Tibial artery (tissue), 4 donors: Measurements from ENCODE around the gene TNFSF15.

ENCODE experiments used
- DNase-seq, 2 donors: peaks; one replicate each; pipeline ENCODE4 v3.0.0-alpha.2; 2019
- H3K27ac ChIP-seq, 2 donors: fragments of 200-600 bp; sonication (generic) in 1 of 2; 1 replicate in 1 of 2; 2 replicates in 1 of 2; pipeline ENCODE4 v1.5.1; 2018 to 2019; ENCODE audit warnings: mild to moderate bottlenecking in 1 of 2
- H3K27me3 ChIP-seq, 2 donors: fragments of 200-600 bp; sonication (generic) in 1 of 2; one replicate each; pipeline versions ENCODE4 v1.5.1 to v1.6.0; 2016 to 2019
- H3K36me3 ChIP-seq, 3 donors: fragments of 200-600 bp; sonication (generic) in 2 of 3; one replicate each; pipeline ENCODE4 v1.5.1; 2016 to 2019; ENCODE audit warnings: mild to moderate bottlenecking in 2 of 3
- H3K4me1 ChIP-seq, 4 donors: fragments of 200-600 bp; sonication (generic) in 2 of 4; 1 replicate in 3 of 4; 2 replicates in 1 of 4; pipeline ENCODE4 v1.5.1; 2016 to 2019
- H3K4me3 ChIP-seq, 2 donors: fragments of 200-600 bp; sonication (generic) in 1 of 2; 1 replicate in 1 of 2; 2 replicates in 1 of 2; pipeline ENCODE4 v1.5.1; 2018 to 2019; ENCODE audit warnings: mild to moderate bottlenecking in 2 of 2
- H3K9me3 ChIP-seq, 3 donors: fragments of 200-600 bp; sonication (generic) in 1 of 3; one replicate each; pipeline ENCODE4 v1.5.1; 2016 to 2019
- intact Hi-C: fragments of 100-400 bp; cut with DNase I; formaldehyde crosslinking; loops from one replicate; pipeline ENCODE4 v1.15.0; 2023; ENCODE audit warnings: low total_unique reads
- TF ChIP-seq, protein P1 (sequence below), 2 experiments: fragments of 200-600 bp in 1 of 2; fragments of 450-650 bp in 1 of 2; IDR thresholded peaks; one replicate each; pipeline ENCODE4 v1.5.1; 2017 to 2019; ENCODE audit warnings: antibody characterized with exemption in 2 of 2, mild to moderate bottlenecking in 1 of 2, moderate library complexity in 1 of 2

TNFSF15 gene

DNA sequence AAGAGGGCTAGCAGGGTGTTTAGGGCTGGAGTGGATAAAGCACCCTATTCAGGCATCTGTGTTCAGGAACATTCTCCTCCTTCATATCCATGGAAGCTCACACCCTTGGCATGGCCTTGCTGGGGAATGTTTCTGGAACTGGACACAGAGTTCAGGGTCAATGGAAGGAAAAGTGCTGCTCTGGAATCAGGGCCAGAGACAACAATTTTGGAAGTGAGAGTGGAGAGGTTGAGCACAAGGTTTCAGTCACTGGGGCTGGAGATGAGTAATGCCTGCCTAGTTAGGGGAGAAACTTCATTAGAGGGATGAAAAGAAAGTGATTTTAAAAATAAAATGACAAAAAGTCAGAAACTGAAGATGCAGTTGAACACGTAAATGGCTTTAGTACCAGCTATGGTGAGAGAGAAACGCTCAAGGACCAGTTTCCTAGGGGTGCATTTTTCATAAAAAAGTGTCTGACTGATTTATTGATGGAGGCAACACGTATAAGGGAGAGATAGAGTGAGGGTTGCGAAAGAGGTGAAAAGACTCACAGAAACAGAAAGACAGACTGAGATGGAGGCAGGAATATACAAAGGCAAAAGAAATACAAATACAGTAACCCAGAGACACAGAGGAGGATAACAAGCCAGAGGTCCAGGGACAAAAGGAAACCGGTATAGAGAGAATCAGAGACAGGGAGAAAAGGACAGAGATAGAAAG lies 8.0 kb upstream of the TNFSF15 start:
- H3K27ac ChIP-seq = no peak overlapping the region
- intact Hi-C loops = no loop called here
- no peaks in the 10 kb centered on the region for H3K36me3 ChIP-seq
- H3K4me1 ChIP-seq = peaks cover 0 to 5% (median 0%) of the 10 kb centered on the region in 4 donors
- no peaks in the 10 kb centered on the region for H3K9me3 ChIP-seq
- TF ChIP-seq, protein P1, sequence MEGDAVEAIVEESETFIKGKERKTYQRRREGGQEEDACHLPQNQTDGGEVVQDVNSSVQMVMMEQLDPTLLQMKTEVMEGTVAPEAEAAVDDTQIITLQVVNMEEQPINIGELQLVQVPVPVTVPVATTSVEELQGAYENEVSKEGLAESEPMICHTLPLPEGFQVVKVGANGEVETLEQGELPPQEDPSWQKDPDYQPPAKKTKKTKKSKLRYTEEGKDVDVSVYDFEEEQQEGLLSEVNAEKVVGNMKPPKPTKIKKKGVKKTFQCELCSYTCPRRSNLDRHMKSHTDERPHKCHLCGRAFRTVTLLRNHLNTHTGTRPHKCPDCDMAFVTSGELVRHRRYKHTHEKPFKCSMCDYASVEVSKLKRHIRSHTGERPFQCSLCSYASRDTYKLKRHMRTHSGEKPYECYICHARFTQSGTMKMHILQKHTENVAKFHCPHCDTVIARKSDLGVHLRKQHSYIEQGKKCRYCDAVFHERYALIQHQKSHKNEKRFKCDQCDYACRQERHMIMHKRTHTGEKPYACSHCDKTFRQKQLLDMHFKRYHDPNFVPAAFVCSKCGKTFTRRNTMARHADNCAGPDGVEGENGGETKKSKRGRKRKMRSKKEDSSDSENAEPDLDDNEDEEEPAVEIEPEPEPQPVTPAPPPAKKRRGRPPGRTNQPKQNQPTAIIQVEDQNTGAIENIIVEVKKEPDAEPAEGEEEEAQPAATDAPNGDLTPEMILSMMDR (IDR thresholded peaks at IDR 0.05) = no peak
- no peak overlapping the region for H3K4me3 ChIP-seq
- no peak for DNase-seq
- H3K27me3 ChIP-seq = no peaks in the 10 kb centered on the region

DNA sequence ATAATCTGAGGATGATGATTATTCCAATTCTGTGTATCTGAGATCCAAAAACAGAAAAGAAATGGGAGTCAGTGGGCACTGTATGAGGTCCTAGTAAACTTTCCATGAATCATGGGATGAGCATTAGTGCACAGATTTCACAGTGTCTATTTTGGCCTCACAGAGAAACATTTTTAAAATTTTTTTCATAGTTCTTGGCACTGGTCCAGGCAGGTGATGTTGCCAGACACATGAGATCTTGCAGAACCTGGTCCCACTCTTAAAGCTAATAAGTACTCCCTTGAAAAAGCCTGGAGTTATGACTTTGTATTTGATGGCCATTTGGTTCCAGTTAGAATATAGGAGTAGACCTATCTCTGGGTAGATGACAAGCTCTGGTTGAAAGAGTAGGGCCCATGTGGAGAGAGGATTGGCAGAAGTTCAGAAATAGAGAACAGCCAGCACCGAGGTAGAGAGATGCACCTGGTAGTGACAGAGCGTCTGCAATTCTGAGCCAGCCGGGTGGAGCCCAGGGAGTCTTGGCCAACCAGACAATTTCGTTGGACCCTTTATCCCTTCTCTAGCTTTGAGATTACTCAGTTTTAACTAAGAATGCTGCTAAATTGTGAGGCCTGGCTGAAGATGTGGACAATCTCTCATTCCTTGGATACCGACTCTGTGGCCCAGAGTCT lies 6.3 kb upstream of the TNFSF15 start:
- H3K27ac ChIP-seq = no peak overlapping the region
- H3K27me3 ChIP-seq = no peaks in the 10 kb centered on the region
- no peaks in the 10 kb centered on the region for H3K9me3 ChIP-seq
- TF ChIP-seq, protein P1 (IDR thresholded peaks at IDR 0.05) = no peak
- no peaks in the 10 kb centered on the region for H3K36me3 ChIP-seq
- intact Hi-C loops = no loop called here
- no peak overlapping the region for H3K4me3 ChIP-seq
- no peak for DNase-seq
- H3K4me1 ChIP-seq = peaks cover 0 to 5% (median 0%) of the 10 kb centered on the region in 4 donors

DNA sequence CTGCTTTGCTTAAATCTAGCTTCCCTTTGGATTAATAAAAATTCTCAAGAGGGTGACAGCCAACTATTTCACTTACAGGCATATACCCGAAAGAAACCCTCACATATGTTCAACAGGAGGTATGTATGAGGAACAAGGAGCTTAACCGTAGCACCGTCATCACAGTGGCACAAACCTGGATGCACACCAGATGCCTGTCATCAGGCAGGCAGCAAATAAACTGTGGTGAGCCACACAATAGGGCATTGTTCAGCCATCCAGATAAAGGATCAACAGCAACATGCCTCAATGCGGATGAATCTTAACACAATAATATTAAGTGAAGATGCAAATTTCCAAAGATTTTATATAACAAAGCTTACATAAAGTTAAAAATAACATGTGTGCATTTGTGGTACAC lies 5.5 kb upstream of the TNFSF15 start:
- TF ChIP-seq, protein P1 (IDR thresholded peaks at IDR 0.05) = no peak
- H3K27me3 ChIP-seq = no peaks in the 10 kb centered on the region
- H3K27ac ChIP-seq = no peak overlapping the region
- H3K9me3 ChIP-seq = no peaks in the 10 kb centered on the region
- H3K4me3 ChIP-seq = no peak overlapping the region
- DNase-seq = no peak
- intact Hi-C loops = no loop called here
- H3K4me1 ChIP-seq = peaks cover 0 to 8% (median under 1%) of the 10 kb centered on the region in 4 donors
- no peaks in the 10 kb centered on the region for H3K36me3 ChIP-seq

DNA sequence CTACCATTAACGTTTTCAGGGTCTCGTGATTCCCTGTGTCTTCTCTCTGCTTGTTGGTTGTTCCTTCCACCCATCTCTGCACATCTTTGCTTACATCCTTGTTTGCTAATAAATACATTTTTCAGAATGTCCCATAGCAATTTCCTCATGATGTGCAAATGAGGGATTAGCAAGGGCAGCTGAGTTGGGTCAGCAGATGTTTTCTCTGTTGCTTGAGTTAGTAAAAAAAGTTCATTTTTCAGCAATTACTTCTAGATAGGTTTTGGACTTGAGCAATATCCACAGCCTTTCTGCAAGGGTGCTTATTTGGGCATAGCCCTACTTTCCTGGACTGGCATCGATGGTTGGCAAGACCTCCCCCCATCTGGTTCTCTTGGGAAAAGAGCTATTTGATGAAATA lies 4.8 kb upstream of the TNFSF15 start:
- intact Hi-C loops = no loop called here

DNA sequence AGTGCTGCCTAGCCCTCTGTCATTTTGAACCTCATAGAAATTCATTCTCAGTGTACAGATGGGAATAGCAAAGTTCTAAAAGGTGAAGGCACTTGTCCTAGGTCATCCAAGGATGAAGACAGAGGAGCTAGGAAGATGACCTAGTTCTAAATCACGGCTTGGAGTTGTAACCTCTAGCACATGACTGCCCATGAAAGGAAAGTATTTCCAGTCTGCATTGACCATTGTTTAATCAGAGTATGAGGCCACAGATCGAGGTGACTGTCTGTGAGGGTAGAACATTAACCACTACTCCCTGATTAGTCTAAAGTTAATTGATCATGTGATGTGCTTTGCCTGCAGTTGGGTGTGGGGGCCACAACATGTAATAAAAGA lies 674 bp upstream of the TNFSF15 start:
- Histone ChIP-seq H3K4me1 (peaks cover 0 to 24% (median 7%) of the 10 kb centered on the region in 4 donors), H3K36me3 (no peaks in the 10 kb centered on the region), H3K4me3 (no peak overlapping the region), H3K27me3 (no peaks in the 10 kb centered on the region), H3K27ac (no peak overlapping the region), H3K9me3 (no peaks in the 10 kb centered on the region)
- intact Hi-C loops = no loop called here
- DNase-seq = no peak
- TF ChIP-seq, protein P1 (IDR thresholded peaks at IDR 0.05) = no peak

More for the DNA sequence above, 4.8 kb upstream of the TNFSF15 start:
- Histone ChIP-seq H3K27me3 (no peaks in the 10 kb centered on the region), H3K27ac (no peak overlapping the region), H3K9me3 (no peaks in the 10 kb centered on the region), H3K36me3 (no peaks in the 10 kb centered on the region), H3K4me1 (peaks cover 0 to 15% (median 3%) of the 10 kb centered on the region in 4 donors), H3K4me3 (no peak overlapping the region)
- TF ChIP-seq, protein P1 (IDR thresholded peaks at IDR 0.05) = no peak
- DNase-seq = no peak
